DOHH2 (cell line): Measurements from ENCODE around the gene IGF2BP1.

Experiments used
- H3F3A ChIP-seq: fragments of 200-600 bp; sonication (generic), shearing (Covaris generic); 2 replicates; pipeline ENCODE4 v1.6.0; 2016; ENCODE audit warnings: antibody characterized with exemption, mild to moderate bottlenecking; ENCODE audit not compliant: control insufficient read depth, insufficient read depth
- H3K27ac ChIP-seq: fragments of 200-600 bp; sonication (generic); 2 replicates; pipeline ENCODE4 v1.5.1; 2014; ENCODE audit warnings: low read depth, mild to moderate bottlenecking, low read length, moderate library complexity
- H3K27me3 ChIP-seq: fragments of 200-600 bp; sonication (generic); 2 replicates; pipeline ENCODE4 v1.6.1; 2014; ENCODE audit warnings: mild to moderate bottlenecking, low read length, mixed read lengths; ENCODE audit not compliant: control insufficient read depth
- H3K36me3 ChIP-seq: fragments of 200-600 bp; sonication (generic); 2 replicates; pipeline ENCODE4 v1.6.1; 2014; ENCODE audit warnings: mild to moderate bottlenecking, low read length, moderate library complexity, mixed read lengths; ENCODE audit not compliant: control insufficient read depth
- H3K4me1 ChIP-seq: fragments of 200-600 bp; sonication (generic); 2 replicates; pipeline ENCODE4 v1.6.1; 2014; ENCODE audit warnings: mild to moderate bottlenecking, low read length, mixed read lengths; ENCODE audit not compliant: control insufficient read depth
- H3K4me2 ChIP-seq: fragments of 200-600 bp; sonication (generic); 2 replicates; pipeline ENCODE4 v1.6.0; 2014; ENCODE audit warnings: mild to moderate bottlenecking, low read length, moderate library complexity
- H3K4me3 ChIP-seq: fragments of 200-600 bp; sonication (generic); 2 replicates; pipeline ENCODE4 v1.5.1; 2014; ENCODE audit warnings: mild to moderate bottlenecking, low read length, mixed read lengths
- H3K79me2 ChIP-seq: fragments of 200-600 bp; sonication (generic); 2 replicates; pipeline ENCODE4 v1.6.1; 2014; ENCODE audit warnings: mild to moderate bottlenecking, low read length, mixed read lengths; ENCODE audit not compliant: control insufficient read depth
- H3K9me2 ChIP-seq: fragments of 200-600 bp; sonication (generic); replicated peaks from 2 replicates; pipeline ENCODE4 v1.6.1; 2014; ENCODE audit warnings: mild to moderate bottlenecking, low read length, mixed read lengths; ENCODE audit not compliant: control insufficient read depth
- H3K9me3 ChIP-seq: fragments of 200-600 bp; sonication (generic); 2 replicates; pipeline ENCODE4 v1.6.1; 2014; ENCODE audit warnings: antibody characterized with exemption, low read length, mixed read lengths; ENCODE audit not compliant: control insufficient read depth, insufficient read depth
- H4K20me1 ChIP-seq: fragments of 200-600 bp; sonication (generic); 2 replicates; pipeline ENCODE4 v1.6.0; 2014; ENCODE audit warnings: low read depth, mild to moderate bottlenecking, antibody characterized with exemption, low read length, moderate library complexity; ENCODE audit not compliant: control insufficient read depth, insufficient read depth
- EZH2phosphoT487 ChIP-seq: fragments of 200-600 bp; sonication (generic); IDR thresholded peaks from 2 replicates; pipeline ENCODE4 v1.6.1; 2017; ENCODE audit warnings: borderline replicate concordance, mild to moderate bottlenecking, antibody characterized with exemption, low read length, moderate library complexity, mixed read lengths
- TF ChIP-seq, protein P1 (sequence below): fragments of 200-600 bp; sonication (generic); IDR thresholded peaks from one replicate; pipeline ENCODE4 v1.5.1; 2014; ENCODE audit warnings: antibody characterized with exemption, mild to moderate bottlenecking, low read depth, low read length; ENCODE audit not compliant: poor library complexity, severe bottlenecking

Gene IGF2BP1

DNA sequence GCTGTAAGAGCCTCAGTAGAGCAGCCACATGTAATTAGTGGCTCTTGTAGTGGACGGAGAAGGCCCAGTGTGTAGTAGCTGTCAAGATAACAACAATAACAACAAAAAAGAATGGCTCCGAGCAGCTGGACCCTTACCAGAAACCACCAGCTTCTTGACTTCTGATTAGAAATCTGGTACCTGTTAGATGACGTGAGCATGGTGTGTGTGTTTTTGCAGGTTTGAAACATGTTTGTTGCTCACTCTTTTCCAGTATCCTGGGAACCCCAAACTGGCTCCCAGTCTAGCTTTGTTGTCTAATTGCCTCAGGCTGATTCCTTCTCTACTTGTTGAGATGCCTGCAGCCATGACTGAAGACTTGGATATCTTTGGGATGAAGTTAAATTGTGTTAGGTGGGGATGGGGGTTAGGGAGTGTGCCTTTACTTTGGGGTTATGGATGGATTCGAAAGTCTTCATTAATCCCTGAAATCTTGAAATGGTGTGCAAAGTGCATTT lies 21.0 kb downstream of the IGF2BP1 start:
- no peaks in the 10 kb centered on the region for H3K79me2 ChIP-seq
- H3K9me3 ChIP-seq, result no peaks in the 10 kb centered on the region
- no peaks in the 10 kb centered on the region for H3K36me3 ChIP-seq
- no peaks in the 10 kb centered on the region for H3F3A ChIP-seq
- no peak overlapping the region for H3K4me2 ChIP-seq
- peaks cover 5% of the 10 kb centered on the region; the same call in 1 of the 2 replicates for H3K27me3 ChIP-seq
- TF ChIP-seq, protein P1, sequence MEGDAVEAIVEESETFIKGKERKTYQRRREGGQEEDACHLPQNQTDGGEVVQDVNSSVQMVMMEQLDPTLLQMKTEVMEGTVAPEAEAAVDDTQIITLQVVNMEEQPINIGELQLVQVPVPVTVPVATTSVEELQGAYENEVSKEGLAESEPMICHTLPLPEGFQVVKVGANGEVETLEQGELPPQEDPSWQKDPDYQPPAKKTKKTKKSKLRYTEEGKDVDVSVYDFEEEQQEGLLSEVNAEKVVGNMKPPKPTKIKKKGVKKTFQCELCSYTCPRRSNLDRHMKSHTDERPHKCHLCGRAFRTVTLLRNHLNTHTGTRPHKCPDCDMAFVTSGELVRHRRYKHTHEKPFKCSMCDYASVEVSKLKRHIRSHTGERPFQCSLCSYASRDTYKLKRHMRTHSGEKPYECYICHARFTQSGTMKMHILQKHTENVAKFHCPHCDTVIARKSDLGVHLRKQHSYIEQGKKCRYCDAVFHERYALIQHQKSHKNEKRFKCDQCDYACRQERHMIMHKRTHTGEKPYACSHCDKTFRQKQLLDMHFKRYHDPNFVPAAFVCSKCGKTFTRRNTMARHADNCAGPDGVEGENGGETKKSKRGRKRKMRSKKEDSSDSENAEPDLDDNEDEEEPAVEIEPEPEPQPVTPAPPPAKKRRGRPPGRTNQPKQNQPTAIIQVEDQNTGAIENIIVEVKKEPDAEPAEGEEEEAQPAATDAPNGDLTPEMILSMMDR, result no peak
- no peak for TF ChIP-seq EZH2phosphoT487
- no peak overlapping the region for H3K4me3 ChIP-seq
- no peaks in the 10 kb centered on the region for H4K20me1 ChIP-seq
- H3K27ac ChIP-seq, result no peak overlapping the region
- H3K4me1 ChIP-seq, result no peaks in the 10 kb centered on the region
- H3K9me2 ChIP-seq, result no peaks in the 10 kb centered on the region

DNA sequence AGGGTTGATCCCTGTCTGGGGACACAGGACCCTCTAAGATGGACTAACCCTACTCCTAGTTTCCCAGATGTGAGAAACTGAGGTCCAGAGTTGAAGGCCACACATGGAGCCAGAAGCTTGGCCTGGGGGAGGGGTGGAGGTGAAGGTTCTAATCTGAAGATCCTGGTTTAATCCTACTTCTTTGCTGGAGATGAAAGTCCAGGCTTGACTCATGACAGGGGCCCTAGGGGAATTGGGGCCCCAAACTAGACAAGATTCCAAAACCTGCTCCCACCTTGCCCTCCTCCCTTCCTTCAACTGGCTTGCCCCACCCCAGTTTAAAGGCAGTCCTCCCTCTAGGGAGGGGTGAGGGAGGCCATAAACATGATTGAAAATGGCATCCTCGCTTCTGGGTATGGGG lies 21.6 kb downstream of the IGF2BP1 start:
- Histone ChIP-seq H3K9me2 (no peaks in the 10 kb centered on the region), H3K27me3 (peaks cover 5% of the 10 kb centered on the region; the same call in 1 of the 2 replicates), H4K20me1 (no peaks in the 10 kb centered on the region), H3K4me2 (no peak overlapping the region), H3K9me3 (no peaks in the 10 kb centered on the region), H3K36me3 (no peaks in the 10 kb centered on the region), H3K4me3 (no peak overlapping the region), H3K27ac (no peak overlapping the region), H3K79me2 (no peaks in the 10 kb centered on the region), H3K4me1 (no peaks in the 10 kb centered on the region), H3F3A (no peaks in the 10 kb centered on the region)
- TF ChIP-seq, protein P1, result no peak
- TF ChIP-seq EZH2phosphoT487, result no peak

DNA sequence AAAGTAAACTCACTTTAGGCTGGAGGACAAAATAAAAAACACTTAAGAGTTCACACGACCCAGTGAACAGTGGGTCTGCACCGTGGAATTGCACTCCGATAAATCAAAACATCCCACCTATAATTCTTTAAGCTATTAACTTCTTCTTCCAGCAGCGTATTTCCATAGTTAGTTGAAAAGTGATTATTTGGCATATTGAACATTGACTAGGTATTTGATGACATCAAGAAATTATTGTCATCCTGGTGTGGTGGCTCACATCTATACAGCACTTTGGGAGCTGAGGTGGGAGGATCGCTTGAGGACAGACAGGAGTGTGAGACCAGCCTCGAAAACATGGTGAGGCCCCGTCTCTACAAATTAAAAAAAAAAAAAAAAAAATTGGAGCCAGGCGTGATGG lies 23.4 kb downstream of the IGF2BP1 start:
- Histone ChIP-seq H4K20me1 (no peaks in the 10 kb centered on the region), H3K27ac (no peak overlapping the region), H3K36me3 (no peaks in the 10 kb centered on the region), H3K79me2 (no peaks in the 10 kb centered on the region), H3K4me2 (no peak overlapping the region), H3K9me3 (no peaks in the 10 kb centered on the region), H3K4me1 (no peaks in the 10 kb centered on the region), H3K4me3 (no peak overlapping the region), H3F3A (no peaks in the 10 kb centered on the region), H3K9me2 (no peaks in the 10 kb centered on the region), H3K27me3 (peaks cover 5% of the 10 kb centered on the region; the same call in 1 of the 2 replicates)
- TF ChIP-seq EZH2phosphoT487, result no peak

DNA sequence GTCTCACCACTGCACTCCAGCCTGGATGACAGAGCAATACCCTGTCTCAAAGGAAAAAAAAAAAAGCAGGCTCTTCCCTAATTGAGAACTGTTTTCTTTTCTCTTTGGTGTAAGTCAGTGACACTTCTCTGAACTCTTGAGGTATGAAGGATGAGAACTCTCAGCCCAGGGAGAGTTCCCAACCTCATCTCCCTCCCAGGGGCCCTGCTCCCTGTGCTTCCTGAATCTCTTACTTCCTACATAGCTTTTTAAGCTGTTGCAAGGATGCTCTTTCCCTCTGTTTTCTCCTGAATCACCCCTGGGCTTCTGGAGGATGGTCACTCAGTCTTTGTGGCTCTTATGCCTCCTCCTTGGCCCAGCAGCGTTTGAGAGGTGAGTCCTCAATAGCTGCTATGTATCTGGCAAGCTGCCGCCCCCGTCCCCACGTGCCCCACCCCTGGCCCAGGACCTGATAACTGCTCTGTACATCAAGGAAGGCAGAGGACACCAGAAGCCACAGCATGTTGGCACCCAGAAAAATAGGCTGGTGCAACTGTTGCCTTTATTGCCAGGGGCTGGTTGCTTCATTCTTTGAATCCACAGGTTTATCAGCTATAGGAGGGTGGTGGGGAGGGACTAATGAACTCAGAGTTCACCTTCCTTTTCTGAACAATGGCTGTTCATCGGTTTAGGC lies 24.0 kb downstream of the IGF2BP1 start:
- no peaks in the 10 kb centered on the region for H3K9me2 ChIP-seq
- no peaks in the 10 kb centered on the region for H3K36me3 ChIP-seq
- H3K27ac ChIP-seq, result no peak overlapping the region
- H3K4me1 ChIP-seq, result no peaks in the 10 kb centered on the region
- peaks cover 2% of the 10 kb centered on the region; the same call in 1 of the 2 replicates for H3K27me3 ChIP-seq
- no peak overlapping the region for H3K4me3 ChIP-seq
- TF ChIP-seq EZH2phosphoT487, result no peak
- TF ChIP-seq, protein P1, result no peak
- H4K20me1 ChIP-seq, result no peaks in the 10 kb centered on the region
- H3K4me2 ChIP-seq, result no peak overlapping the region
- no peaks in the 10 kb centered on the region for H3K9me3 ChIP-seq
- no peaks in the 10 kb centered on the region for H3F3A ChIP-seq
- no peaks in the 10 kb centered on the region for H3K79me2 ChIP-seq
